Measurements from ENCODE around the gene SLC26A6. TPM values are rescaled to one million over a fixed set of nuclear protein-coding genes. Genes with fewer than 3 reads are reported as not detected.

SLC26A6 gene
- total and polyA plus RNA-seq, 2 of the 13 experiments (the other 11 are each of a cell fraction or from before 2014, with no cell fraction given), result 40.7 to 184 TPM

DNA sequence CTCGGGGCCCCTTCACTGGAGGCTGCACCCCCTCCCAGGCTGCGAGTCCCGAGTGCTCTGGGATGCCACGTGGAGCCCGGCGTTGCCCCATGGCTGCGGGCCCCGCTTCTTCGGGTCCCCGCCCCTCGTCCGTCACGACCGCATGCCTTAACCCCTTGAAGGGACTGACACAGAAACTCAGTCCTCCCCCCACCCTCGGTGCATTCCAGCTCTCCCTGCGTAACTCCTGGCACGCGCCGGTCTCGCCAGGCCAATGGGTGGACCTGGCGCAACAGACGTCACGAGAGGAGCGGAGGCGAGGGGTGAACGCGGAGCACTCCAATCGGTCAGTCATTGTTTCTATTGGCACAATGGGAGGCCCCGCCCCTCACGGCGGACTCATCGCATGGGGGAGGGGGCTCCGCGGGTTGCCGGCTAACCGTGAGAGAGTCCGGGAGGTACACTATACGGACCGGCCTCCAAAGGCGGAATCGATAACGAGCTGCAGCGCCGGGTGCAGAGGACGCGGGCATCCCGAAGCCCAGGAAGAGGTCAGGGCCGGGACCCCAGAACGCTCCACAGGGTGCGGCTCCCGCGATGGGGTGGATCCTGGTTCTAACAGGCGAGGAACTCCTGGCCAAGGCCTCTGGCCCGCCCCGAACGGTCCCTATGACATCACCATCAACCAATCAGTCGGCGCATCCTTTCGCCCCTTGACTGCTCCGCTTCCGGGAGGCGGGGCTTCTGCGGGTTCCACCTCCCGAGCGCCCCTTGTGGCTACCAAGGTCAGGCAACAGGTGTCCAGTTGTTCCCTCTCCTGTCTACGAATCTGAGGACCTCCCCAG lies 28.4 kb upstream of the SLC26A6 start (continued):
- TF ChIP-seq, protein P1, sequence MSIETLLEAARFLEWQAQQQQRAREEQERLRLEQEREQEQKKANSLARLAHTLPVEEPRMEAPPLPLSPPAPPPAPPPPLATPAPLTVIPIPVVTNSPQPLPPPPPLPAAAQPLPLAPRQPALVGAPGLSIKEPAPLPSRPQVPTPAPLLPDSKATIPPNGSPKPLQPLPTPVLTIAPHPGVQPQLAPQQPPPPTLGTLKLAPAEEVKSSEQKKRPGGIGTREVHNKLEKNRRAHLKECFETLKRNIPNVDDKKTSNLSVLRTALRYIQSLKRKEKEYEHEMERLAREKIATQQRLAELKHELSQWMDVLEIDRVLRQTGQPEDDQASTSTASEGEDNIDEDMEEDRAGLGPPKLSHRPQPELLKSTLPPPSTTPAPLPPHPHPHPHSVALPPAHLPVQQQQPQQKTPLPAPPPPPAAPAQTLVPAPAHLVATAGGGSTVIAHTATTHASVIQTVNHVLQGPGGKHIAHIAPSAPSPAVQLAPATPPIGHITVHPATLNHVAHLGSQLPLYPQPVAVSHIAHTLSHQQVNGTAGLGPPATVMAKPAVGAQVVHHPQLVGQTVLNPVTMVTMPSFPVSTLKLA (IDR thresholded peaks at IDR 0.05), result peak; percentile 90
- TF ChIP-seq, protein P2, sequence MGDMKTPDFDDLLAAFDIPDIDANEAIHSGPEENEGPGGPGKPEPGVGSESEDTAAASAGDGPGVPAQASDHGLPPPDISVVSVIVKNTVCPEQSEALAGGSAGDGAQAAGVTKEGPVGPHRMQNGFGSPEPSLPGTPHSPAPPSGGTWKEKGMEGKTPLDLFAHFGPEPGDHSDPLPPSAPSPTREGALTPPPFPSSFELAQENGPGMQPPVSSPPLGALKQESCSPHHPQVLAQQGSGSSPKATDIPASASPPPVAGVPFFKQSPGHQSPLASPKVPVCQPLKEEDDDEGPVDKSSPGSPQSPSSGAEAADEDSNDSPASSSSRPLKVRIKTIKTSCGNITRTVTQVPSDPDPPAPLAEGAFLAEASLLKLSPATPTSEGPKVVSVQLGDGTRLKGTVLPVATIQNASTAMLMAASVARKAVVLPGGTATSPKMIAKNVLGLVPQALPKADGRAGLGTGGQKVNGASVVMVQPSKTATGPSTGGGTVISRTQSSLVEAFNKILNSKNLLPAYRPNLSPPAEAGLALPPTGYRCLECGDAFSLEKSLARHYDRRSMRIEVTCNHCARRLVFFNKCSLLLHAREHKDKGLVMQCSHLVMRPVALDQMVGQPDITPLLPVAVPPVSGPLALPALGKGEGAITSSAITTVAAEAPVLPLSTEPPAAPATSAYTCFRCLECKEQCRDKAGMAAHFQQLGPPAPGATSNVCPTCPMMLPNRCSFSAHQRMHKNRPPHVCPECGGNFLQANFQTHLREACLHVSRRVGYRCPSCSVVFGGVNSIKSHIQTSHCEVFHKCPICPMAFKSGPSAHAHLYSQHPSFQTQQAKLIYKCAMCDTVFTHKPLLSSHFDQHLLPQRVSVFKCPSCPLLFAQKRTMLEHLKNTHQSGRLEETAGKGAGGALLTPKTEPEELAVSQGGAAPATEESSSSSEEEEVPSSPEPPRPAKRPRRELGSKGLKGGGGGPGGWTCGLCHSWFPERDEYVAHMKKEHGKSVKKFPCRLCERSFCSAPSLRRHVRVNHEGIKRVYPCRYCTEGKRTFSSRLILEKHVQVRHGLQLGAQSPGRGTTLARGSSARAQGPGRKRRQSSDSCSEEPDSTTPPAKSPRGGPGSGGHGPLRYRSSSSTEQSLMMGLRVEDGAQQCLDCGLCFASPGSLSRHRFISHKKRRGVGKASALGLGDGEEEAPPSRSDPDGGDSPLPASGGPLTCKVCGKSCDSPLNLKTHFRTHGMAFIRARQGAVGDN (CRISPR knock-in tag; IDR thresholded peaks at IDR 0.05), result peak; percentile 97
- TF ChIP-seq ZIK1 (CRISPR knock-in tag; IDR thresholded peaks at IDR 0.05; ENCODE audit: borderline replicate concordance, low read depth), result peak; percentile 21
- TF ChIP-seq ZKSCAN5 (CRISPR knock-in tag; IDR thresholded peaks at IDR 0.05), result no peak
- TF ChIP-seq MZF1 (CRISPR knock-in tag; IDR thresholded peaks at IDR 0.05; ENCODE audit: borderline replicate concordance), result peak; percentile 61; the same call in 1 of the 2 replicates
- TF ChIP-seq, protein P3, sequence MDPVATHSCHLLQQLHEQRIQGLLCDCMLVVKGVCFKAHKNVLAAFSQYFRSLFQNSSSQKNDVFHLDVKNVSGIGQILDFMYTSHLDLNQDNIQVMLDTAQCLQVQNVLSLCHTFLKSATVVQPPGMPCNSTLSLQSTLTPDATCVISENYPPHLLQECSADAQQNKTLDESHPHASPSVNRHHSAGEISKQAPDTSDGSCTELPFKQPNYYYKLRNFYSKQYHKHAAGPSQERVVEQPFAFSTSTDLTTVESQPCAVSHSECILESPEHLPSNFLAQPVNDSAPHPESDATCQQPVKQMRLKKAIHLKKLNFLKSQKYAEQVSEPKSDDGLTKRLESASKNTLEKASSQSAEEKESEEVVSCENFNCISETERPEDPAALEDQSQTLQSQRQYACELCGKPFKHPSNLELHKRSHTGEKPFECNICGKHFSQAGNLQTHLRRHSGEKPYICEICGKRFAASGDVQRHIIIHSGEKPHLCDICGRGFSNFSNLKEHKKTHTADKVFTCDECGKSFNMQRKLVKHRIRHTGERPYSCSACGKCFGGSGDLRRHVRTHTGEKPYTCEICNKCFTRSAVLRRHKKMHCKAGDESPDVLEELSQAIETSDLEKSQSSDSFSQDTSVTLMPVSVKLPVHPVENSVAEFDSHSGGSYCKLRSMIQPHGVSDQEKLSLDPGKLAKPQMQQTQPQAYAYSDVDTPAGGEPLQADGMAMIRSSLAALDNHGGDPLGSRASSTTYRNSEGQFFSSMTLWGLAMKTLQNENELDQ (CRISPR knock-in tag; IDR thresholded peaks at IDR 0.05; ENCODE audit: borderline replicate concordance), result no peak
- TF ChIP-seq SMAD1 (CRISPR knock-in tag; IDR thresholded peaks at IDR 0.05; ENCODE audit: borderline replicate concordance, low read depth), result no peak; the same call in 1 of the 2 replicates
- TF ChIP-seq MYC (CRISPR knock-in tag; IDR thresholded peaks at IDR 0.05; ENCODE audit: borderline replicate concordance), result peak; percentile 97
- peak; percentile 76; the same call in 1 of the 2 replicates for TF ChIP-seq ZNF607 (CRISPR knock-in tag; IDR thresholded peaks at IDR 0.05; ENCODE audit: borderline replicate concordance)
- TF ChIP-seq, protein P4, sequence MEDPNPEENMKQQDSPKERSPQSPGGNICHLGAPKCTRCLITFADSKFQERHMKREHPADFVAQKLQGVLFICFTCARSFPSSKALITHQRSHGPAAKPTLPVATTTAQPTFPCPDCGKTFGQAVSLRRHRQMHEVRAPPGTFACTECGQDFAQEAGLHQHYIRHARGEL (CRISPR knock-in tag; IDR thresholded peaks at IDR 0.05), result peak; percentile 18; the same call in 1 of the 2 replicates
- peak; percentile 35 for TF ChIP-seq ZEB1 (IDR thresholded peaks at IDR 0.05; ENCODE audit: insufficient replicate concordance, low read depth)
- TF ChIP-seq, protein P5, sequence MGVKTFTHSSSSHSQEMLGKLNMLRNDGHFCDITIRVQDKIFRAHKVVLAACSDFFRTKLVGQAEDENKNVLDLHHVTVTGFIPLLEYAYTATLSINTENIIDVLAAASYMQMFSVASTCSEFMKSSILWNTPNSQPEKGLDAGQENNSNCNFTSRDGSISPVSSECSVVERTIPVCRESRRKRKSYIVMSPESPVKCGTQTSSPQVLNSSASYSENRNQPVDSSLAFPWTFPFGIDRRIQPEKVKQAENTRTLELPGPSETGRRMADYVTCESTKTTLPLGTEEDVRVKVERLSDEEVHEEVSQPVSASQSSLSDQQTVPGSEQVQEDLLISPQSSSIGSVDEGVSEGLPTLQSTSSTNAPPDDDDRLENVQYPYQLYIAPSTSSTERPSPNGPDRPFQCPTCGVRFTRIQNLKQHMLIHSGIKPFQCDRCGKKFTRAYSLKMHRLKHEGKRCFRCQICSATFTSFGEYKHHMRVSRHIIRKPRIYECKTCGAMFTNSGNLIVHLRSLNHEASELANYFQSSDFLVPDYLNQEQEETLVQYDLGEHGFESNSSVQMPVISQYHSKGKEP (CRISPR knock-in tag; IDR thresholded peaks at IDR 0.05), result no peak
- no peak for TF ChIP-seq ZNF260 (CRISPR knock-in tag; IDR thresholded peaks at IDR 0.05; ENCODE audit: borderline replicate concordance, low read depth)
- 0 out of 2 replicates have a peak, but pooled peaks have one; percentile 61 for TF ChIP-seq ZZZ3 (CRISPR knock-in tag; IDR thresholded peaks at IDR 0.05; ENCODE audit: borderline replicate concordance)
- peak; percentile 69; the same call in 1 of the 2 replicates for TF ChIP-seq PITX1 (CRISPR knock-in tag; IDR thresholded peaks at IDR 0.05)
- no peak for TF ChIP-seq ZNF10 (CRISPR knock-in tag; IDR thresholded peaks at IDR 0.05; ENCODE audit: borderline replicate concordance, low read depth)

All from HepG2 (cell line).